ENCODE results near the gene P2RY2. TPM values are rescaled to one million over a fixed set of nuclear protein-coding genes. Genes with fewer than 3 reads are reported as not detected.

P2RY2 gene
- total RNA-seq, 1 experiment from 2014 or later: 2.9 TPM

DNA sequence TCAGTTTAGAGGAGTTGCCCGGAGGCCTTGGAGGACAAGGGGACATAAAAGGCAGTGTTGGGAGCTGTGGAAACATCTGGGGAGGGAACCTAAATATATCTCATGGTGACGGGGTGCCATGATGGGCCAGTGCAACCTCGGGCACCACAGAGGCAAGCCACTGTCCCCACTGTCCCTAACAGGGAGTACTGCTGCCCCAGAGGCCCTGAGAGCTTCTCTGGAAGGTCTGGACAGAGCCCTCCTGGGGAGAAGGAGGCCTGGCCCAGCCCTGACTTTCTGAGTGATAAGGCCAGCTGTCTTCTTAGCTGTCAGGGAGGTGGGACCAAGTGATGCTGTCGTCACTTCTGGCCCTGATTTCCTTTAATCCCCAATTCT lies 48.6 kb downstream of the P2RY2 start:
- no peaks in the 10 kb centered on the region for H3K36me3 ChIP-seq (ENCODE audit: control insufficient read depth in 1 of 2, insufficient read depth in 2 of 2, low read length in 2 of 2)
- no peak overlapping the region for H3K27ac ChIP-seq (ENCODE audit: low read depth, low read length)

DNA sequence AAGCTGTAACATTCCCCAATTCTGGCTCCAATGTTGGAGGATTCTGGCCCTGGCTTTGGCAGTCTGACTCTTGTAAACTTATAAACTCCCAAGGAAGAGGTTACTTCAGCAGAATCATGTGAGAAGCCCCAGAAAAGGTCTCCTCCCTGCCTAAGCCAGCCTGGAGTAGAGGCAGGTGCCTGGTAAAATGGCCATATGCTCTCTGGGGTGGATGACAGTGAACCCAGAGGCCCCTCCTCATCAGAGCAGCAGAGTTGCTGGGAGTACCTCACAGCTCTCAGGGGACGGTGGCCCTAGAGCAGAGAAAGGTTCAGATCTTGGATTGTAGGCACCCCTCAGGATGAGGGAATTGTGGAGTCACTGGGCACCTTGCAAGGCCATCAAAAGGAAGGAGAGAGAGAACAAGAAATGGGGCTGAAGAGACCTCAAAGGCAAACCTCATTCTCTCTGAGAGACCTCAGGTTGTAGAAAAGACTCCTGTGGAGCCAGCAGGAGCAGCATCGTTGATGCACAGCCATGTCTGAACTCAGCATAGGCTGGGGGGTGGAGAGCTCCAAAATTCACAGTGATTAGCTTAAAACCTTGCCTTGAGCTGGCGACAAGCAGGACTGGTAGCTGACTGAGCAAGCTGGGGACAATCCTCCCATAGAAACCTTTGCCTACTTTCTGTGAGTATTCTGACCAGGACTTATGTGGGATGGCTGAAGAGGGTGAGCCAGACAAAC lies 49.2 kb downstream of the P2RY2 start:
- Histone ChIP-seq H2AFZ (ENCODE audit: low read depth, low read length, poor library complexity, severe bottlenecking) (no peak overlapping the region), H3K27me3 (ENCODE audit: insufficient read depth, low read length) (peaks cover 5% of the 10 kb centered on the region; the same call in 1 of the 2 replicates), H4K20me1 (ENCODE audit: insufficient read depth) (no peaks in the 10 kb centered on the region), H3K9me3 (ENCODE audit: control insufficient read depth in 1 of 2, insufficient read depth in 1 of 2, low read depth in 1 of 2, low read length in 2 of 2) (no peaks in the 10 kb centered on the region), H3K36me3 (ENCODE audit: control insufficient read depth in 1 of 2, insufficient read depth in 2 of 2, low read length in 2 of 2) (no peaks in the 10 kb centered on the region), H3K4me2 (ENCODE audit: low read length) (no peak overlapping the region), H3K9me2 (ENCODE audit: insufficient read depth) (no peaks in the 10 kb centered on the region), H3K9ac (ENCODE audit: low read length) (no peak overlapping the region), H3K4me3 (replicated peaks in 1 of 2; ENCODE audit: low read depth in 1 of 2, low read length in 2 of 2) (no peak overlapping the region), H3K4me1 (ENCODE audit: control insufficient read depth in 1 of 2, insufficient read depth in 2 of 2, low read length in 2 of 2) (peaks cover 2 to 16% of the 10 kb centered on the region in 2 experiments; a peak in 3 of 4 replicates), H3K27ac (ENCODE audit: low read depth, low read length) (no peak overlapping the region), H3K79me2 (ENCODE audit: insufficient read depth, low read length) (no peaks in the 10 kb centered on the region)
- BruUV-seq (replicated peaks): no TSS peak
- no peak for DNase-seq (ENCODE audit: low read depth, low spot score)
- ATAC-seq: no peak
- intact Hi-C loops (cut with micrococcal nuclease): no loop called here
- ChIA-PET RAD21 (ENCODE audit: low non-redundant PET in 1 of 2, low total read pairs in 2 of 2, uncharacterized antibody in 2 of 2, unreplicated experiment in 2 of 2) (no interaction called here), POLR2A (no interaction called here), CTCF (interaction anchor here (1.2 to 1.6 kb wide), 2 partner anchors 22 to 82 kb away, joined by 4 to 5 read pairs; no protein-coding TSS in a partner anchor)
- TF ChIP-seq JUND (IDR thresholded peaks at IDR 0.05) (no peak), YY1 (IDR thresholded peaks at IDR 0.05; ENCODE audit: extremely low read depth, insufficient replicate concordance, low read depth, low read length) (no peak), REST (IDR thresholded peaks at IDR 0.05; ENCODE audit: low read depth) (no peak), POLR2A (IDR thresholded peaks at IDR 0.05; ENCODE audit: borderline replicate concordance, extremely low read depth, insufficient read depth, insufficient read length) (no peak), FOSL1 (IDR thresholded peaks at IDR 0.05; ENCODE audit: low read depth) (no peak), EZH2phosphoT487 (IDR thresholded peaks at IDR 0.05; ENCODE audit: borderline replicate concordance) (no peak), EZH2 (IDR thresholded peaks at IDR 0.05) (no peak)

More for the DNA sequence above, 48.6 kb downstream of the P2RY2 start:
- H4K20me1 ChIP-seq (ENCODE audit: insufficient read depth): no peaks in the 10 kb centered on the region
- intact Hi-C loops (cut with micrococcal nuclease): no loop called here
- H3K4me2 ChIP-seq (ENCODE audit: low read length): no peak overlapping the region
- no peaks in the 10 kb centered on the region for H3K9me2 ChIP-seq (ENCODE audit: insufficient read depth)
- H3K4me1 ChIP-seq (ENCODE audit: control insufficient read depth in 1 of 2, insufficient read depth in 2 of 2, low read length in 2 of 2): peaks cover 2 to 10% of the 10 kb centered on the region in 2 experiments; a peak in 2 of 4 replicates
- no TSS peak for BruUV-seq (replicated peaks)
- peaks cover 5% of the 10 kb centered on the region; the same call in 1 of the 2 replicates for H3K27me3 ChIP-seq (ENCODE audit: insufficient read depth, low read length)
- ChIA-PET RAD21 (ENCODE audit: low non-redundant PET in 1 of 2, low total read pairs in 2 of 2, uncharacterized antibody in 2 of 2, unreplicated experiment in 2 of 2) (no interaction called here), CTCF (no interaction called here), POLR2A (no interaction called here)
- DNase-seq (ENCODE audit: low read depth, low spot score) (no peak), ATAC-seq (no peak)
- H3K79me2 ChIP-seq (ENCODE audit: insufficient read depth, low read length): no peaks in the 10 kb centered on the region
- TF ChIP-seq JUND (IDR thresholded peaks at IDR 0.05): no peak
- no peaks in the 10 kb centered on the region for H3K9me3 ChIP-seq (ENCODE audit: control insufficient read depth in 1 of 2, insufficient read depth in 1 of 2, low read depth in 1 of 2, low read length in 2 of 2)
- H3K9ac ChIP-seq (ENCODE audit: low read length): no peak overlapping the region
- H3K4me3 ChIP-seq (replicated peaks in 1 of 2; ENCODE audit: low read depth in 1 of 2, low read length in 2 of 2): no peak overlapping the region
- H2AFZ ChIP-seq (ENCODE audit: low read depth, low read length, poor library complexity, severe bottlenecking): no peak overlapping the region

Data from HCT116 (cell line).